Keratinocyte (primary cell): ENCODE results near the gene TSC22D4. TPM values are rescaled to one million over a fixed set of nuclear protein-coding genes. Genes with fewer than 3 reads are reported as not detected.

Experiments
- DNase-seq: peaks from one replicate; pipeline ENCODE4 v3.0.0-alpha.2; 2011; ENCODE audit warnings: low read depth, missing footprints, low spot score
- FAIRE-seq: peaks from 2 replicates; lab custom pipeline; 2011; peaks lifted over from hg19 to GRCh38; lab: Jason Lieb, UNC
- H2AFZ ChIP-seq: 2 replicates; pipeline ENCODE4 v1.6.0; 2012; ENCODE audit warnings: low read length, control low read depth, inconsistent platforms; ENCODE audit not compliant: control insufficient read depth
- H3K27ac ChIP-seq: 2 replicates; pipeline ENCODE4 v1.5.1; 2011; ENCODE audit warnings: low read length; ENCODE audit not compliant: control insufficient read depth, insufficient read depth
- H3K27me3 ChIP-seq: 3 replicates; pipeline ENCODE4 v1.6.0; 2011; ENCODE audit warnings: low read length; ENCODE audit not compliant: control insufficient read depth, insufficient read depth; ENCODE audit errors: extremely low read depth
- H3K36me3 ChIP-seq, 2 experiments: 2 replicates in 1 of 2; 3 replicates in 1 of 2; pipeline ENCODE4 v1.5.1; 2011; ENCODE audit warnings: low read length in 2 of 2, mild to moderate bottlenecking in 1 of 2; ENCODE audit not compliant: control insufficient read depth in 2 of 2, insufficient read depth in 2 of 2; ENCODE audit errors: extremely low read depth in 1 of 2
- H3K4me1 ChIP-seq: 3 replicates; pipeline ENCODE4 v1.5.1; 2011; ENCODE audit warnings: low read length; ENCODE audit not compliant: control insufficient read depth, insufficient read depth; ENCODE audit errors: extremely low read depth
- H3K4me2 ChIP-seq: 3 replicates; pipeline ENCODE4 v1.6.0; 2011; ENCODE audit warnings: low read depth, low read length; ENCODE audit not compliant: control insufficient read depth, insufficient read depth; ENCODE audit errors: extremely low read depth
- H3K4me3 ChIP-seq, 3 experiments: fragments of 200-600 bp in 1 of 3; sonication (generic) in 1 of 3; 2 replicates in 2 of 3; 3 replicates in 1 of 3; pipeline ENCODE4 v1.5.1; 2011 to 2016; ENCODE audit warnings: low read length in 3 of 3, mild to moderate bottlenecking in 3 of 3, control low read depth in 2 of 3, inconsistent platforms in 1 of 3, low read depth in 1 of 3, mixed read lengths in 1 of 3, mixed run types in 1 of 3, moderate library complexity in 1 of 3; ENCODE audit not compliant: control insufficient read depth in 2 of 3, insufficient read depth in 2 of 3; ENCODE audit errors: extremely low read depth in 1 of 3
- H3K79me2 ChIP-seq: 2 replicates; pipeline ENCODE4 v1.6.0; 2012; ENCODE audit warnings: low read length; ENCODE audit not compliant: control insufficient read depth, insufficient read depth
- H3K9ac ChIP-seq: 3 replicates; pipeline ENCODE4 v1.6.0; 2011; ENCODE audit warnings: low read length; ENCODE audit not compliant: control insufficient read depth, insufficient read depth; ENCODE audit errors: extremely low read depth
- H3K9me1 ChIP-seq: 3 replicates; pipeline ENCODE4 v1.6.0; 2011; ENCODE audit warnings: low read length; ENCODE audit not compliant: control insufficient read depth, insufficient read depth; ENCODE audit errors: extremely low read depth
- H3K9me3 ChIP-seq: 2 replicates; pipeline ENCODE4 v1.5.1; 2012; ENCODE audit warnings: low read depth, low read length; ENCODE audit not compliant: control insufficient read depth
- H4K20me1 ChIP-seq: 3 replicates; pipeline ENCODE4 v1.6.0; 2011; ENCODE audit warnings: low read length; ENCODE audit not compliant: control insufficient read depth, insufficient read depth; ENCODE audit errors: extremely low read depth
- CTCF ChIP-seq, 3 experiments: IDR thresholded peaks in 1 of 3; conservative IDR thresholded peaks in 1 of 3; optimal IDR thresholded peaks in 1 of 3; 2 replicates in 2 of 3; 3 replicates in 1 of 3; pipeline versions ENCODE3 to v1.5.1; 2011; ENCODE audit warnings: low read length in 3 of 3, mild to moderate bottlenecking in 3 of 3, moderate library complexity in 2 of 3, control low read depth in 1 of 3, inconsistent platforms in 1 of 3; ENCODE audit not compliant: insufficient read depth in 2 of 3; ENCODE audit errors: extremely low read depth in 1 of 3
- EZH2 ChIP-seq: IDR thresholded peaks from one replicate; pipeline ENCODE4 v1.6.1; 2012; ENCODE audit warnings: inconsistent platforms, mild to moderate bottlenecking, low read length, moderate library complexity
- dilution Hi-C: fragments of 300-500 bp; cut with MboI; formaldehyde crosslinking; loops from one replicate; pipeline ENCODE4 v1.7.0; 2020; ENCODE audit warnings: low sequenced_read_pairs; ENCODE audit not compliant: extremely low pct_ligation_motif_present
- polyA plus RNA-seq, 5 experiments: library from polyadenylated mRNA; depleted of rRNA in 3 of 5; stranded (reverse) in 3 of 5; stranded (forward) in 1 of 5; unstranded in 1 of 5; fragments of >200 nt; gene quantifications; 1 replicate in 1 of 5; 2 replicates in 3 of 5; 3 replicates in 1 of 5; pipeline versions ENCODE4 v1.2.1 to v1.2.3, GENCODE V29; 2011 to 2012; ENCODE audit warnings: missing spikeins in 2 of 5, low read depth in 1 of 5, low replicate concordance in 1 of 5

TSC22D4 gene
- polyA plus RNA-seq, 1 donor (not counting 4 experiments of a cell fraction or from before 2014, with no cell fraction given): 8.4 TPM

GRCh38 chr7:100428967-100429636, 49.9 kb downstream of the TSC22D4 start:
- peak overlapping the region; percentile 96 for H3K4me2 ChIP-seq
- peak overlapping the region; percentile 96 for H3K27ac ChIP-seq
- H2AFZ ChIP-seq: peak overlapping the region; percentile 72
- peak overlapping the region; percentile 72 to 91 (median 86) for H3K4me3 ChIP-seq
- peak overlapping the region; percentile 99 for H3K9ac ChIP-seq
- DNase-seq (peak; percentile 98), FAIRE-seq (no peak)
- H3K36me3 ChIP-seq: peaks cover 8 to 29% of the 10 kb centered on the region in 2 experiments
- TF ChIP-seq EZH2 (no peak), CTCF (optimal IDR thresholded peaks at IDR 0.05 in 1 of 3, IDR thresholded peaks at IDR 0.05 in 1 of 3, conservative IDR thresholded peaks at IDR 0.05 in 1 of 3; ENCODE audit: extremely low read depth in 1 of 3, insufficient read depth in 2 of 3, low read length in 3 of 3) (no peak)
- no peaks in the 10 kb centered on the region for H3K9me3 ChIP-seq
- H3K4me1 ChIP-seq: peaks cover 24% of the 10 kb centered on the region
- H3K27me3 ChIP-seq: no peaks in the 10 kb centered on the region
- peaks cover 37% of the 10 kb centered on the region for H3K79me2 ChIP-seq
- peaks cover 3% of the 10 kb centered on the region for H3K9me1 ChIP-seq
- dilution Hi-C loops: no loop called here
- H4K20me1 ChIP-seq: peaks cover 4% of the 10 kb centered on the region

- Histone ChIP-seq H3K27ac (peak within 1 kb of the TSS; percentile 96), H2AFZ (peak within 1 kb of the TSS; percentile 98), H3K27me3 (no peaks in the 10 kb centered on the region), H3K4me3 (peak within 1 kb of the TSS; percentile 72 to 91 (median 86)), H3K4me2 (peak within 1 kb of the TSS; percentile 96), H3K9me1 (peaks cover 3% of the 10 kb centered on the region), H4K20me1 (peaks cover 4% of the 10 kb centered on the region), H3K9me3 (no peaks in the 10 kb centered on the region), H3K79me2 (peaks cover 30% of the 10 kb centered on the region), H3K9ac (peak within 1 kb of the TSS; percentile 99), H3K36me3 (peaks cover 2 to 22% of the 10 kb centered on the region in 2 experiments), H3K4me1 (peaks cover 24% of the 10 kb centered on the region)
- no peak for TF ChIP-seq EZH2
- TF ChIP-seq CTCF (optimal IDR thresholded peaks at IDR 0.05 in 1 of 3, IDR thresholded peaks at IDR 0.05 in 1 of 3, conservative IDR thresholded peaks at IDR 0.05 in 1 of 3; ENCODE audit: extremely low read depth in 1 of 3, insufficient read depth in 2 of 3, low read length in 3 of 3): no peak
- dilution Hi-C loops: no loop called here
- FAIRE-seq: peak; percentile 73
- peak; percentile 82 for DNase-seq
Measured at GRCh38 chr7:100428199-100428966, 50.6 kb downstream of the TSC22D4 start, which contains the start of gene ZCWPW1. Gene ZCWPW1 (minus strand): TSS chr7:100428703. CDS start chr7:100420649, 8,054 bp downstream.
